PC-3 (cell line): ENCODE data around the gene MGST1.
"Not testable (repeated sequence)": the region's sequence is repeated elsewhere in the genome, so short reads cannot be mapped to it uniquely, and the experiment has no call there.

Source experiments
- CTCF ChIP-seq: fragments of 300-600 bp; sonication (generic); conservative IDR thresholded peaks from 2 replicates; pipeline ENCODE4 v1.5.1; 2017; ENCODE audit warnings: antibody characterized with exemption, low read depth, mild to moderate bottlenecking, low read length
- EZH2 ChIP-seq: fragments of 300-600 bp; sonication (generic); IDR thresholded peaks from one replicate; pipeline ENCODE4 v1.6.1; 2017; ENCODE audit warnings: antibody characterized with exemption, mild to moderate bottlenecking, low read length; ENCODE audit not compliant: unreplicated experiment
- EZH2phosphoT487 ChIP-seq: fragments of 300-600 bp; sonication (generic); IDR thresholded peaks from 2 replicates; pipeline ENCODE4 v1.6.1; 2018; ENCODE audit warnings: mild to moderate bottlenecking, antibody characterized with exemption, low read length, borderline replicate concordance

- not testable (repeated sequence) for TF ChIP-seq CTCF, EZH2, EZH2phosphoT487
Measured at GRCh38 chr12:16382652-16383312, 35.3 kb downstream of the MGST1 start.
